DMS 273 treated with DMSO at 0.1 percent for 48 hours (cell line): ENCODE results near the gene SMARCD2.

Experiments used
- DNase-seq: peaks from one replicate; lab custom pipeline; 2025; lab: John Stamatoyannopoulos, UW

Gene SMARCD2

GRCh38 chr17:63850401-63850800, 7.9 kb upstream of the SMARCD2 start:
- DNase-seq = no peak

- no peak for DNase-seq
These were observed 6.6 kb upstream of the SMARCD2 start for GRCh38 chr17:63848834-63849689.

- DNase-seq = no peak
These were observed 5.2 kb upstream of the SMARCD2 start for GRCh38 chr17:63847525-63848249.

- no peak for DNase-seq
These were observed 3.0 kb upstream of the SMARCD2 start for GRCh38 chr17:63845509-63845908.

GRCh38 chr17:63843910-63844677, 1.6 kb upstream of the SMARCD2 start:
- DNase-seq = no peak

GRCh38 chr17:63843387-63843888, 953 bp upstream of the SMARCD2 start:
- peak; percentile 15 for DNase-seq

GRCh38 chr17:63842173-63842539, 329 bp downstream of the SMARCD2 start:
- no peak for DNase-seq

GRCh38 chr17:63841350-63842172, 924 bp downstream of the SMARCD2 start:
- DNase-seq = no peak

GRCh38 chr17:63840591-63841349, 1.7 kb downstream of the SMARCD2 start:
- no peak for DNase-seq

GRCh38 chr17:63838631-63839171, 3.8 kb downstream of the SMARCD2 start:
- no peak for DNase-seq

GRCh38 chr17:63837962-63838600, 4.4 kb downstream of the SMARCD2 start:
- no peak for DNase-seq

- DNase-seq = no peak
These were observed 5.0 kb downstream of the SMARCD2 start for GRCh38 chr17:63837480-63837879.

- no peak for DNase-seq
These were observed 5.7 kb downstream of the SMARCD2 start for GRCh38 chr17:63836811-63837210.

- no peak for DNase-seq
These were observed 7.2 kb downstream of the SMARCD2 start for GRCh38 chr17:63835167-63835720.

GRCh38 chr17:63834431-63835166, 7.9 kb downstream of the SMARCD2 start:
- peak; percentile 81 for DNase-seq

GRCh38 chr17:63833741-63834373, 8.6 kb downstream of the SMARCD2 start:
- DNase-seq = no peak

- no peak for DNase-seq
These were observed 9.3 kb downstream of the SMARCD2 start for GRCh38 chr17:63833026-63833740.

GRCh38 chr17:63832455-63832854, 10.0 kb downstream of the SMARCD2 start:
- no peak for DNase-seq
